T-cell (primary cell): ENCODE measurements around the gene ZFYVE9. TPM values are rescaled to one million over a fixed set of nuclear protein-coding genes. Genes with fewer than 3 reads are reported as not detected.
"Not testable (repeated sequence)": the region's sequence is repeated elsewhere in the genome, so short reads cannot be mapped to it uniquely, and the experiment has no call there.

Source experiments
- ATAC-seq, 4 experiments: fragments of 200-7000 bp in 3 of 4; fragments of 150-1000 bp in 1 of 4; cut with Tn5 transposase; replicated peaks in 1 of 4; 1 replicate in 3 of 4; 2 replicates in 1 of 4; pipeline ENCODE4 v1.10.0; 2021; ENCODE audit warnings: moderate library complexity in 3 of 4, mild to moderate bottlenecking in 2 of 4, moderate number of reproducible peaks in 1 of 4
- CTCF ChIA-PET, 2 donors: fragments of 300-600 bp; sonication (Branson Sonifier 250); formaldehyde crosslinking; loops; one replicate each; lab custom pipeline; 2022; ENCODE audit warnings: antibody characterized with exemption in 2 of 2; lab: Charles Lee
- POLR2A ChIA-PET, 2 donors: fragments of 300-600 bp; sonication (Branson Sonifier 250); formaldehyde crosslinking; loops; one replicate each; lab custom pipeline; 2022; ENCODE audit warnings: antibody characterized with exemption in 2 of 2; lab: Charles Lee
- DNase-seq, 35 experiments: peaks; one replicate each; pipeline versions ENCODE4 v3.0.0 to v3.0.0-alpha.2; 2013 to 2023
- H3K27ac ChIP-seq: one replicate; pipeline ENCODE4 v1.5.1; 2013; ENCODE audit warnings: low read length
- H3K27me3 ChIP-seq, 2 experiments: replicated peaks in 1 of 2; 1 replicate in 1 of 2; 2 replicates in 1 of 2; pipeline versions ENCODE4 v1.6.1 to v1.7.0; 2013; ENCODE audit warnings: low read length in 1 of 2, mixed read lengths in 1 of 2; ENCODE audit not compliant: control insufficient read depth in 2 of 2, insufficient read depth in 2 of 2; ENCODE audit errors: extremely low read depth in 1 of 2
- H3K36me3 ChIP-seq, 2 donors: 1 replicate in 1 of 2; 2 replicates in 1 of 2; pipeline versions ENCODE4 v1.6.1 to v1.7.0; 2013; ENCODE audit warnings: low read length in 1 of 2; ENCODE audit not compliant: control insufficient read depth in 2 of 2, insufficient read depth in 1 of 2; ENCODE audit errors: extremely low read depth in 1 of 2
- H3K4me1 ChIP-seq, 2 experiments: 1 replicate in 1 of 2; 2 replicates in 1 of 2; pipeline versions ENCODE4 v1.6.1 to v1.7.0; 2013; ENCODE audit warnings: low read length in 2 of 2, mixed read lengths in 1 of 2; ENCODE audit not compliant: insufficient read depth in 2 of 2, control insufficient read depth in 1 of 2; ENCODE audit errors: extremely low read depth in 1 of 2
- H3K4me3 ChIP-seq, 2 donors: 1 replicate in 1 of 2; 2 replicates in 1 of 2; pipeline versions ENCODE4 v1.5.1 to v1.7.0; 2013; ENCODE audit warnings: mild to moderate bottlenecking in 2 of 2, low read length in 1 of 2, moderate library complexity in 1 of 2; ENCODE audit not compliant: control insufficient read depth in 1 of 2; ENCODE audit errors: extremely low read depth in 1 of 2
- H3K9me3 ChIP-seq: 2 replicates; pipeline ENCODE4 v1.7.0; 2013
- H3K27ac Mint-ChIP-seq, 2 donors: one replicate each; pipeline ENCODE4 v1.8.0; 2020 to 2021; ENCODE audit warnings: mild to moderate bottlenecking in 2 of 2, mixed read lengths in 2 of 2
- H3K27me3 Mint-ChIP-seq, 2 donors: one replicate each; pipeline ENCODE4 v1.8.0; 2021 to 2022; ENCODE audit warnings: mixed read lengths in 2 of 2
- H3K36me3 Mint-ChIP-seq: one replicate; pipeline ENCODE4 v1.8.0; 2021; ENCODE audit warnings: mixed read lengths
- H3K4me1 Mint-ChIP-seq, 3 donors: one replicate each; pipeline ENCODE4 v1.8.0; 2020 to 2022; ENCODE audit warnings: mixed read lengths in 3 of 3, mild to moderate bottlenecking in 1 of 3
- H3K4me3 Mint-ChIP-seq, 3 donors: one replicate each; pipeline ENCODE4 v1.8.0; 2020 to 2022; ENCODE audit warnings: mild to moderate bottlenecking in 3 of 3, mixed read lengths in 3 of 3, moderate library complexity in 3 of 3
- H3K9me3 Mint-ChIP-seq, 3 donors: one replicate each; pipeline ENCODE4 v1.8.0; 2020 to 2022; ENCODE audit warnings: mixed read lengths in 3 of 3
- WGBS: methylation state at CpG from one replicate; pipeline ENCODE4 v1.1.5; 2013; ENCODE audit warnings: missing lambda C conversion rate; ENCODE audit not compliant: insufficient coverage; 5-methylcytosine and 5-hydroxymethylcytosine counted together
- total RNA-seq, 35 experiments: library from RNA in 6 of 35; stranded (reverse) in 6 of 35; fragments of 120-200 nt in 1 of 35; gene quantifications; one replicate each; pipeline versions ENCODE4 v1.2.1 to v1.2.4 and lab custom pipeline; 2013 to 2026

Gene ZFYVE9
- total RNA-seq, 5 donors from 2014 or later (not counting 1 experiment from before 2014, with no cell fraction given): 6.5 to 9.0 (median 8.7) TPM

DNA sequence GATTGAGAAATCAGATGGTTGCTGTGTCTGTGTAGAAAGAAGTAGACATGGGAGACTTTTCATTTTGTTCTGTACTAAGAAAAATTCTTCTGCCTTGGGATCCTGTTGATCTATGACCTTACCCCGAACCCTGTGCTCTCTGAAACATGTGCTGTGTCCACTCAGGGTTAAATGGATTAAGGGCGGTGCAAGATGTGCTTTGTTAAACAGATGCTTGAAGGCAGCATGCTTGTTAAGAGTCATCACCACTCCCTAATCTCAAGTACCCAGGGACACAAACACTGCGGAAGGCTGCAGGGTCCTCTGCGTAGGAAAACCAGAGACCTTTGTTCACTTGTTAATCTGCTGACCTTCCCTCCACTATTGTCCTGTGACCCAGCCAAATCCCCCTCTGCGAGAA, 40.4 kb downstream of the ZFYVE9 start:
- peaks cover 11% of the 10 kb centered on the region for H3K36me3 Mint-ChIP-seq
- H3K4me3 ChIP-seq, ATAC-seq, CTCF ChIA-PET, DNase-seq, H3K27me3 Mint-ChIP-seq, H3K27ac ChIP-seq, H3K9me3 ChIP-seq, H3K4me1 ChIP-seq, H3K27me3 ChIP-seq, H3K4me1 Mint-ChIP-seq, POLR2A ChIA-PET, H3K27ac Mint-ChIP-seq, H3K36me3 ChIP-seq, H3K9me3 Mint-ChIP-seq, H3K4me3 Mint-ChIP-seq: not testable (repeated sequence)
- 100% methylated on average over 2 of the region's 5 CpGs for WGBS

DNA sequence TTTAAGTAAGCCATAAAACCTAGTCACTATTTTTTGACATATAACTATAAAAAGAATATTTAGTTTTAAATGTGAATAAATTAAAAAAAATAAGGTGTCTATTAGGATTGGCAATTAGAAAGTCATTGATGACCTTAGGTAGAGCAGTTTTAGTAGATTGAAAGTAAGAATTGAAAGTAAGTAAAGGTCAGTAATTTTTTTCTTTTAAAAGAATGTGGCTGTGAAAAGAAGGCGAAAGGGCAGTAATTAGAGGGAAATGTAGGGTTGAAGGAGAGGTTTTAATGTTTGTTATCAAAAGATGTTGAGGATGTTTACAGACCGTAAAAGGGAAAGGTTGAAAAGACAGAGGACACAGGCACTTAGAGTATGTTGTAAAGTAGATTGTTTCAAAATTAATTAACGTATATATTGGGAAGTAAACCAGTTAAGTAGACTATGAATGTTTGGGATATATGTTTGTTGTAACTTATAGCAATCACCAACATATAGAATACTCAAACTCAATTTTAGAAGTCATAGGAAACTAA, 41.0 kb downstream of the ZFYVE9 start:
- Mint-ChIP-seq H3K4me3 (no peak overlapping the region), H3K9me3 (no peaks in the 10 kb centered on the region), H3K36me3 (peaks cover 11% of the 10 kb centered on the region), H3K4me1 (no peaks in the 10 kb centered on the region), H3K27ac (no peak overlapping the region), H3K27me3 (no peaks in the 10 kb centered on the region)
- Histone ChIP-seq H3K36me3 (no peaks in the 10 kb centered on the region), H3K4me3 (no peak overlapping the region), H3K27ac (no peak overlapping the region), H3K4me1 (no peaks in the 10 kb centered on the region), H3K27me3 (no peaks in the 10 kb centered on the region), H3K9me3 (no peaks in the 10 kb centered on the region)
- no peak for DNase-seq
- 79% methylated on average over 1 of the region's 3 CpGs for WGBS
- no peak for ATAC-seq
- CTCF ChIA-PET: no interaction called here
- POLR2A ChIA-PET: no interaction called here

DNA sequence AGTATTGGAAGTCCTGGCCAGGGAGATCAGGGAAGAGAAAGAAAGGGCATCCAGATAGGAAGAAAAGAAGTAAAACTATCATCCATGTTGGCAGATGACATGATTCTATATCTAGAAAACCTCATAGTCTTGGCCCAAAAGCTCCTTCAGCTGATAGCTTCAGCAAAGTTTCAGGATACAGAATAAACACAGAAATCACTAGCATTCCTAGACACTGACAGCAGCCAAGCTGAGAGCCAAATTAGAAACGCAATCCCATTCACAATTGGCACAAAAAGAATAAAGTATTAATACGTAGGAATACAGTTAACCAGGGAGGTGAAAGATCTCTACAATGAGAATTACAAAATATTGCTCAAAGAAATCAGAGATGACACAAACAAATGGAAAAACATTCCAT, 44.6 kb downstream of the ZFYVE9 start:
- H3K9me3 Mint-ChIP-seq: no peaks in the 10 kb centered on the region
- H3K4me1 ChIP-seq: no peaks in the 10 kb centered on the region
- H3K27ac ChIP-seq: no peak overlapping the region
- no peak overlapping the region for H3K4me3 Mint-ChIP-seq
- no peaks in the 10 kb centered on the region for H3K36me3 ChIP-seq
- DNase-seq: no peak
- ChIA-PET CTCF (no interaction called here), POLR2A (no interaction called here)
- H3K9me3 ChIP-seq: no peaks in the 10 kb centered on the region
- WGBS: no CpG with 5 or more reads among the region's 2 CpGs
- ATAC-seq: no peak
- H3K27me3 ChIP-seq: no peaks in the 10 kb centered on the region
- no peak overlapping the region for H3K4me3 ChIP-seq
- no peak overlapping the region for H3K27ac Mint-ChIP-seq
- H3K36me3 Mint-ChIP-seq: peaks cover 3% of the 10 kb centered on the region
- no peaks in the 10 kb centered on the region for H3K4me1 Mint-ChIP-seq
- H3K27me3 Mint-ChIP-seq: no peaks in the 10 kb centered on the region

DNA sequence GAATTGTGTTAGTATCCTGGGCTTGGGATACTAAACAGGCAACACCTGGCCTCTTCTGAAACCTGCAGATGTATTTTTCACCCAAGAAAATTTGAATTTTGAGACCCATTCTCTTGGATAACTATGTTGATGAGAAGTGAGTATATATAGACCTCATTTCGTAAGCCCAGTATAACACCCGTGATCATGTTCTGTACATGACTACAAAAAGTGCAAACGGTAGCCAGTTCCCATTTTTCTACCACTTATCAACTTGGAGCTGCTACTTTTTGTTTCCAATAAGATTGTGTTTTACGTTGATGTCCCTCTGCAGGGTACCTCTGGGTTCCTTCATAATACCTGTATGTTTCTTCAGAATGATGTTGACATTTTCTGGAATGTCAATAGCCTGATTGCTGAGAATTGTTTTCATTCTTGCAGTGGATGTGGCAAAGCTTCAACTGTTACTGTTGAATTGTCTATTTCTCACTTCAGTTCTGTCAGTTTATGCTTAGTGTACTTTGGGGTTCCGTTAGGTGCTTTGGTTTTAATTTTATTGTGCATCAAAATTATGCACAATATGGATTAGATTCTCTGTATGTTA, 48.1 kb downstream of the ZFYVE9 start:
- no peak overlapping the region for H3K27ac ChIP-seq
- WGBS: 100% methylated on average over 1 of the region's 5 CpGs
- Mint-ChIP-seq H3K27ac (no peak overlapping the region), H3K4me3 (no peak overlapping the region), H3K9me3 (no peaks in the 10 kb centered on the region), H3K36me3 (no peaks in the 10 kb centered on the region), H3K27me3 (no peaks in the 10 kb centered on the region), H3K4me1 (peaks cover 0 to 2% (median 0%) of the 10 kb centered on the region in 3 donors)
- no peaks in the 10 kb centered on the region for H3K36me3 ChIP-seq
- ATAC-seq (no peak), DNase-seq (no peak)
- ChIA-PET POLR2A (interaction anchor here in 1 of 2 donors (0.6 kb wide), 1 partner anchor 12 kb away, joined by 3 read pairs; no protein-coding TSS in a partner anchor), CTCF (no interaction called here)
- no peaks in the 10 kb centered on the region for H3K9me3 ChIP-seq
- no peaks in the 10 kb centered on the region for H3K4me1 ChIP-seq
- no peaks in the 10 kb centered on the region for H3K27me3 ChIP-seq
- H3K4me3 ChIP-seq: no peak overlapping the region

DNA sequence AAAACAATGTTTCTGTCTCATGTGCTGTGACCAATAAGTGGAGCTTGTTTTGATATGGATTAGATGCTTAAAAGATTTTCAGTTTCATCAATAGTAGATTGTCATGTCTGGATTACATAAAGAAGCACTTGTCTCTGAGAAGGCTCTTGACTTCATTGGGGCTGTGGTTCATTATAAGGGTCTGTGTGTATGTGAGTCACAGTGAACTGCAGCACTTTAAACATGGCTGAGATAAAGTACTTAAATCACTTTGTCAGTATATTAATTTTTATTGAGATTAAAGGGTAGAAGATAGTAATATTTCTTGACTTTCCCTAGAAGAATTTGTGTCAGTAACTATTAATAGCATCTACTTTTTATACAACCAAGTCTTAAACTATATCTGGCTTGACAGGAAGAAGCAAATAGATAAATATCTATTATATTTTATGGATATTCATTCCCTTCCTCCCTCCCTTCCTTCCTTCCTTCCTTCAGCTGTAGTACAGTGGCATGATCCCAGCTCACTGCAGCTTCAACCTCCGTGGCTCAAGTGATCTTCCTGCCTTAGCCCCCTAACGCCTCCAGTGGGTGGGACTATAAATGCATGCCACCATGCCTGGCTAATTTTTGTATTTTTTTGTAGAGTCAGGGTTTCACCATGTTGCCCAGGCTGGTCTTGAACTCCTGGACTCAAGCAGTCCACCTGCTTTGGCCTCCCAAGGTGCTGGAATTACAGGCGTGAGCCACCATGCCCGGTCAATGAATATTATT, 48.8 kb downstream of the ZFYVE9 start:
- Histone ChIP-seq H3K4me1 (no peaks in the 10 kb centered on the region), H3K9me3 (no peaks in the 10 kb centered on the region), H3K4me3 (no peak overlapping the region), H3K27ac (no peak overlapping the region), H3K27me3 (no peaks in the 10 kb centered on the region), H3K36me3 (no peaks in the 10 kb centered on the region)
- Mint-ChIP-seq H3K27ac (no peak overlapping the region), H3K4me1 (peaks cover 0 to 2% (median 0%) of the 10 kb centered on the region in 3 donors), H3K36me3 (no peaks in the 10 kb centered on the region), H3K9me3 (no peaks in the 10 kb centered on the region), H3K4me3 (no peak overlapping the region), H3K27me3 (no peaks in the 10 kb centered on the region)
- no peak for DNase-seq
- CTCF ChIA-PET: no interaction called here
- WGBS: no CpG with 5 or more reads among the region's 4 CpGs
- no peak for ATAC-seq
- POLR2A ChIA-PET: no interaction called here

DNA sequence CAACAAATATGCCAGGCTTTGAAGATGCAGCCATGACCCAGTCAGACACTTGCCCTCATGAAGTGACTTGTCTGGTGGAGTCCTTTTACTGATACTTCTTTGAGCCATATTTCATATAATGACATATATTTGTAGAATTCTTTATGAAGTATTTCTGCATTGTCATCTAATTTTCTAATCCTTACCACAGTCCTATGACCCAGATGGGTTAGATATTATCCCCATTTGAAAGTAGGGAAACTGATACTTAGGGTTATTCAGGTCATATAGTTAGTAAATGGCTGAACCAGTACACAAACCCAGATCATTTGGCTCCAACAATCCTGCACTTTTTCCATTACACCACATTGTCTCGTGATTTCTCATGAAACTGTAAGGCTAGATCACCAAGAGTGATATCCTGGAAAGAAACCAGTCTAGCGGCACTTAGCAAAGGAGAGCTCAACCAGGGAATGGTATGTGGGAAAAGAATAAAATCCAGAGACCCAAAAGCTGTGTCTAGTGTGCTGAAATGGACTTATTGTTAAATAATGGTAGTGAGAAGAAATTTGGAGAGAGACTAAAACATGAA, 49.6 kb downstream of the ZFYVE9 start:
- no peak for ATAC-seq
- H3K36me3 Mint-ChIP-seq: no peaks in the 10 kb centered on the region
- no peaks in the 10 kb centered on the region for H3K27me3 Mint-ChIP-seq
- DNase-seq: no peak
- no peak overlapping the region for H3K27ac ChIP-seq
- no CpG with 5 or more reads among the region's 2 CpGs for WGBS
- H3K36me3 ChIP-seq: no peaks in the 10 kb centered on the region
- H3K9me3 Mint-ChIP-seq: no peaks in the 10 kb centered on the region
- H3K27ac Mint-ChIP-seq: no peak overlapping the region
- no peak overlapping the region for H3K4me3 ChIP-seq
- POLR2A ChIA-PET: no interaction called here
- H3K4me1 ChIP-seq: no peaks in the 10 kb centered on the region
- H3K4me3 Mint-ChIP-seq: no peak overlapping the region
- H3K9me3 ChIP-seq: no peaks in the 10 kb centered on the region
- no peaks in the 10 kb centered on the region for H3K27me3 ChIP-seq
- CTCF ChIA-PET: no interaction called here
- peaks cover 0 to 2% (median 0%) of the 10 kb centered on the region in 3 donors for H3K4me1 Mint-ChIP-seq
